SK-N-SH (cell line): ENCODE results near the gene CEP131. TPM values are rescaled to one million over a fixed set of nuclear protein-coding genes. Genes with fewer than 3 reads are reported as not detected.

ENCODE experiments used
- CTCF ChIA-PET: fragments of 300-600, 350-600 bp; formaldehyde crosslinking; extraction: SDS; loops from one replicate; lab custom pipeline; 2021; lab: Yijun Ruan, JAX
- POLR2A ChIA-PET: fragments of 350-600 bp; sonication (Branson Sonifier 250); formaldehyde crosslinking; extraction: SDS; loops from one replicate; lab custom pipeline; 2020; ENCODE audit warnings: antibody characterized with exemption, inconsistent platforms; lab: Yijun Ruan, JAX
- DNase-seq: peaks from one replicate; pipeline ENCODE4 v3.0.0; 2012
- H2AFZ ChIP-seq: fragments of 200-600 bp; sonication (generic); 2 replicates; pipeline ENCODE4 v1.8.1; 2016; ENCODE audit warnings: antibody characterized with exemption, mild to moderate bottlenecking, low read depth
- H3F3A ChIP-seq: fragments of 200-600 bp; sonication (generic); replicated peaks from 2 replicates; pipeline ENCODE3; 2016; ENCODE audit warnings: antibody characterized with exemption, mild to moderate bottlenecking; ENCODE audit not compliant: insufficient read depth
- H3K27ac ChIP-seq, 2 experiments: fragments of 200-500 bp in 1 of 2; fragments of 200-600 bp in 1 of 2; sonication (Bioruptor generic) in 1 of 2; sonication (generic), shearing (Covaris generic) in 1 of 2; 2 replicates each; pipeline versions ENCODE4 v1.5.1 to v1.6.1; 2014 to 2016; ENCODE audit warnings: low read depth in 2 of 2, inconsistent platforms in 1 of 2, low read length in 1 of 2, mild to moderate bottlenecking in 1 of 2, mixed read lengths in 1 of 2
- H3K27me3 ChIP-seq: fragments of 200-600 bp; sonication (generic), shearing (Covaris generic); 2 replicates; pipeline ENCODE4 v1.6.1; 2016; ENCODE audit warnings: mixed run types; ENCODE audit not compliant: insufficient read depth
- H3K36me3 ChIP-seq, 2 experiments: fragments of 200-500 bp in 1 of 2; fragments of 200-600 bp in 1 of 2; sonication (Bioruptor generic) in 1 of 2; sonication (generic) in 1 of 2; replicated peaks in 1 of 2; 2 replicates each; pipeline versions ENCODE3 to v1.5.1; 2014 to 2016; ENCODE audit warnings: low read length in 1 of 2, mild to moderate bottlenecking in 1 of 2; ENCODE audit not compliant: insufficient read depth in 2 of 2, control insufficient read depth in 1 of 2
- H3K4me1 ChIP-seq, 2 experiments: fragments of 200-500 bp in 1 of 2; fragments of 200-600 bp in 1 of 2; sonication (Bioruptor generic) in 1 of 2; sonication (generic), shearing (Covaris generic) in 1 of 2; 2 replicates each; pipeline versions ENCODE4 v1.5.1 to v1.6.1; 2014 to 2016; ENCODE audit warnings: low read depth in 1 of 2, low read length in 1 of 2, mixed run types in 1 of 2; ENCODE audit not compliant: insufficient read depth in 2 of 2, control insufficient read depth in 1 of 2
- H3K4me2 ChIP-seq: fragments of 200-600 bp; sonication (generic), shearing (Covaris generic); 2 replicates; pipeline ENCODE4 v1.6.1; 2017; ENCODE audit warnings: mixed run types
- H3K4me3 ChIP-seq, 2 experiments: fragments of 200-500 bp in 1 of 2; fragments of 200-600 bp in 1 of 2; sonication (Bioruptor generic) in 1 of 2; sonication (generic), shearing (Covaris generic) in 1 of 2; 2 replicates each; pipeline versions ENCODE4 v1.5.1 to v1.8.1; 2014 to 2016; ENCODE audit warnings: low read depth in 2 of 2, inconsistent platforms in 1 of 2, low read length in 1 of 2, mild to moderate bottlenecking in 1 of 2, mixed read lengths in 1 of 2, moderate library complexity in 1 of 2
- H3K79me2 ChIP-seq: fragments of 200-600 bp; sonication (generic); 2 replicates; pipeline ENCODE4 v1.8.1; 2017; ENCODE audit warnings: mild to moderate bottlenecking; ENCODE audit not compliant: insufficient read depth
- H3K9ac ChIP-seq: fragments of 200-600 bp; sonication (generic); 2 replicates; pipeline ENCODE4 v1.6.1; 2017; ENCODE audit warnings: mixed run types
- H3K9me2 ChIP-seq: fragments of 200-600 bp; sonication (generic); 2 replicates; pipeline ENCODE4 v1.6.1; 2017; ENCODE audit warnings: mixed run types
- H3K9me3 ChIP-seq: fragments of 200-600 bp; sonication (generic); 2 replicates; pipeline ENCODE4 v1.6.1; 2017; ENCODE audit warnings: mixed run types, mild to moderate bottlenecking, moderate library complexity
- H4K20me1 ChIP-seq: fragments of 200-600 bp; sonication (generic); 2 replicates; pipeline ENCODE4 v1.6.1; 2017; ENCODE audit warnings: mild to moderate bottlenecking, mixed run types; ENCODE audit not compliant: insufficient read depth
- ELF1 ChIP-seq: IDR thresholded peaks from 2 replicates; pipeline ENCODE4 v1.4.0; 2012
- EP300 ChIP-seq, 2 experiments: IDR thresholded peaks; 2 replicates each; pipeline versions ENCODE4 v1.4.0 to v1.6.1; 2012; ENCODE audit warnings: borderline replicate concordance in 1 of 2, low read depth in 1 of 2, low read length in 1 of 2
- EZH2phosphoT487 ChIP-seq: fragments of 200-600 bp; sonication (generic); IDR thresholded peaks from 2 replicates; pipeline ENCODE4 v1.6.1; 2017; ENCODE audit warnings: low read depth, mixed run types, mild to moderate bottlenecking, antibody characterized with exemption, moderate library complexity, borderline replicate concordance
- FOXJ3 ChIP-seq: sonication (generic); formaldehyde crosslinking; IDR thresholded peaks from 2 replicates; pipeline ENCODE4 v1.5.1; 2020; ENCODE audit warnings: mild to moderate bottlenecking, missing genetic modification reagents
- GABPA ChIP-seq: IDR thresholded peaks from 2 replicates; pipeline ENCODE4 v1.4.0; 2012; ENCODE audit warnings: low read depth, mild to moderate bottlenecking
- GATA2 ChIP-seq: sonication (generic); formaldehyde crosslinking; IDR thresholded peaks from 2 replicates; pipeline ENCODE4 v1.5.0; 2020; ENCODE audit warnings: mild to moderate bottlenecking, missing genetic modification reagents
- JUND ChIP-seq: IDR thresholded peaks from 2 replicates; pipeline ENCODE4 v1.4.0; 2012
- NRF1 ChIP-seq: IDR thresholded peaks from 2 replicates; pipeline ENCODE4 v1.6.1; 2012; ENCODE audit warnings: low read depth, mild to moderate bottlenecking, low read length
- PBX3 ChIP-seq: IDR thresholded peaks from 2 replicates; pipeline ENCODE4; 2012
- RAD21 ChIP-seq: IDR thresholded peaks from 2 replicates; pipeline ENCODE4 v1.6.1; 2012; ENCODE audit warnings: mild to moderate bottlenecking, low read length
- RCOR1 ChIP-seq: fragments of 150-350 bp; IDR thresholded peaks from 2 replicates; pipeline ENCODE4 v1.6.1; 2017; ENCODE audit warnings: antibody characterized with exemption, low read length
- SIN3A ChIP-seq: IDR thresholded peaks from 2 replicates; pipeline ENCODE4 v1.6.1; 2012; ENCODE audit warnings: low read depth, mild to moderate bottlenecking, low read length, moderate library complexity, borderline replicate concordance
- SMC3 ChIP-seq: IDR thresholded peaks from 2 replicates; pipeline ENCODE4 v1.6.1; 2012; ENCODE audit warnings: low read depth, low read length, improper control_type of control experiment
- TAF1 ChIP-seq: IDR thresholded peaks from 2 replicates; pipeline ENCODE4 v1.6.1; 2012; ENCODE audit warnings: low read depth, mild to moderate bottlenecking, low read length, moderate library complexity, borderline replicate concordance
- TCF12 ChIP-seq: IDR thresholded peaks from 2 replicates; pipeline ENCODE4 v1.4.0; 2012
- TEAD4 ChIP-seq: IDR thresholded peaks from 2 replicates; pipeline ENCODE4 v1.4.0; 2012; ENCODE audit warnings: mild to moderate bottlenecking, borderline replicate concordance; ENCODE audit not compliant: insufficient read depth
- USF1 ChIP-seq: IDR thresholded peaks from 2 replicates; pipeline ENCODE4 v1.4.0; 2012; ENCODE audit warnings: low read depth, borderline replicate concordance
- YY1 ChIP-seq: IDR thresholded peaks from 2 replicates; pipeline ENCODE4 v1.4.0; 2012; ENCODE audit warnings: low read depth, mild to moderate bottlenecking
- WGBS: methylation state at CpG from one replicate; pipeline ENCODE4 v1.1.6; 2017; ENCODE audit warnings: low lambda C conversion rate; 5-methylcytosine and 5-hydroxymethylcytosine counted together
- polyA plus RNA-seq, 3 experiments: library from polyadenylated mRNA; depleted of rRNA; stranded (reverse); fragments of >200 nt; gene quantifications; 2 replicates each; pipeline ENCODE4 v1.2.3, GENCODE V29; 2012

The CEP131 gene
- polyA plus RNA-seq, 1 of the 3 experiments (the other 2 are of a cell fraction) = 34.8 TPM

- Histone ChIP-seq H3K27me3 (no peaks in the 10 kb centered on the region), H3K4me1 (peaks cover 0 to 42% of the 10 kb centered on the region in 2 experiments; a peak in 1 of 4 replicates), H3K9me2 (no peaks in the 10 kb centered on the region), H3K36me3 (peaks cover 30 to 58% of the 10 kb centered on the region in 2 experiments), H2AFZ (no peak overlapping the region), H3K9me3 (no peaks in the 10 kb centered on the region), H3F3A (no peaks in the 10 kb centered on the region), H3K4me2 (no peak overlapping the region), H3K9ac (no peak overlapping the region), H3K79me2 (peaks cover 13% of the 10 kb centered on the region; the same call in 1 of the 2 replicates)
- CTCF ChIA-PET = interaction anchor here (0.6 to 11.3 kb wide), 4 partner anchors 7 to 232 kb away, joined by 3 to 140 read pairs (median 4); no protein-coding TSS in a partner anchor
- 94% methylated on average over 14 of the region's 15 CpGs for WGBS
- DNase-seq = no peak
- POLR2A ChIA-PET = no interaction called here
- TF ChIP-seq JUND (no peak), EP300 (IDR thresholded peaks at IDR 0.05; ENCODE audit: borderline replicate concordance in 1 of 2, low read depth in 1 of 2, low read length in 1 of 2) (no peak), RCOR1 (no peak), USF1 (no peak), YY1 (no peak), GABPA (no peak), SIN3A (no peak), TAF1 (no peak), SMC3 (no peak), ELF1 (no peak), TEAD4 (no peak), RAD21 (no peak), PBX3 (no peak), GATA2 (no peak), NRF1 (no peak), EZH2phosphoT487 (no peak)
- TF ChIP-seq, all 33 proteins: peak for 0
- peaks cover 6% of the 10 kb centered on the region; the same call in 1 of the 2 replicates for H4K20me1 ChIP-seq
- no peak overlapping the region; a peak in 1 of 4 replicates for H3K27ac ChIP-seq
- H3K4me3 ChIP-seq = no peak overlapping the region
Measured at GRCh38 chr17:81249223-81250040, 26.7 kb upstream of the CEP131 start.

GRCh38 chr17:81248649-81249048 lies 25.9 kb upstream of the CEP131 start:
- Histone ChIP-seq H3K9ac (no peak overlapping the region), H3F3A (no peaks in the 10 kb centered on the region), H3K4me2 (no peak overlapping the region), H3K36me3 (peaks cover 30 to 58% of the 10 kb centered on the region in 2 experiments), H2AFZ (no peak overlapping the region), H3K9me3 (no peaks in the 10 kb centered on the region), H4K20me1 (peaks cover 6% of the 10 kb centered on the region; the same call in 1 of the 2 replicates), H3K27ac (no peak overlapping the region), H3K9me2 (no peaks in the 10 kb centered on the region), H3K27me3 (no peaks in the 10 kb centered on the region), H3K79me2 (peaks cover 9% of the 10 kb centered on the region; the same call in 1 of the 2 replicates), H3K4me3 (no peak overlapping the region), H3K4me1 (peaks cover 0 to 44% of the 10 kb centered on the region in 2 experiments; a peak in 1 of 4 replicates)
- no peak for DNase-seq
- ChIA-PET CTCF (interaction anchor here (1.1 to 2.6 kb wide), 4 partner anchors 9 to 146 kb away, joined by 5 to 11 read pairs (median 8); no protein-coding TSS in a partner anchor), POLR2A (no interaction called here)
- no peak for TF ChIP-seq TCF12
- TF ChIP-seq GABPA = no peak
- TF ChIP-seq NRF1 = no peak
- TF ChIP-seq FOXJ3 (CRISPR knock-in tag) = no peak
- WGBS = 84% methylated on average over 13 of the region's 16 CpGs
